Body of pancreas (tissue), 4 donors: ENCODE results near the gene NR2F6. TPM values are rescaled to one million over a fixed set of nuclear protein-coding genes. Genes with fewer than 3 reads are reported as not detected.
A peak's percentile ranks its signal among the peaks of the same experiment; 100 is the strongest.

Source experiments
- ATAC-seq: fragments of 150-250 bp; one replicate; pipeline ENCODE4 v1.9.1; 2016
- DNase-seq, 4 donors: peaks; one replicate each; pipeline ENCODE4 v3.0.0-alpha.2; 2019
- H3K27ac ChIP-seq, 4 donors: fragments of 200-600 bp; sonication (generic); 1 replicate in 3 of 4; 2 replicates in 1 of 4; pipeline versions ENCODE4 v1.5.1 to v1.6.1; 2016 to 2019; ENCODE audit warnings: mild to moderate bottlenecking in 1 of 4, mixed read lengths in 1 of 4, moderate library complexity in 1 of 4
- H3K27me3 ChIP-seq, 2 donors: fragments of 200-600 bp; sonication (generic); one replicate each; pipeline ENCODE4 v1.6.0; 2016; ENCODE audit warnings: mild to moderate bottlenecking in 1 of 2
- H3K36me3 ChIP-seq, 2 donors: fragments of 200-600 bp; sonication (generic); replicated peaks in 1 of 2; 2 replicates each; pipeline ENCODE4 v1.5.1; 2016; ENCODE audit warnings: low read depth in 2 of 2; ENCODE audit not compliant: insufficient read depth in 1 of 2
- H3K4me1 ChIP-seq: fragments of 200-600 bp; sonication (generic); one replicate; pipeline ENCODE4 v1.6.0; 2016
- H3K4me3 ChIP-seq, 2 donors: fragments of 200-600 bp; sonication (generic); 1 replicate in 1 of 2; 2 replicates in 1 of 2; pipeline ENCODE4 v1.5.1; 2016 to 2019
- H3K9me3 ChIP-seq, 3 donors: fragments of 200-600 bp; sonication (generic); 1 replicate in 2 of 3; 2 replicates in 1 of 3; pipeline ENCODE4 v1.5.1; 2016
- CTCF ChIP-seq, 7 experiments: fragments of 450-650 bp in 4 of 7; fragments of 200-600 bp in 3 of 7; sonication (generic) in 3 of 7; IDR thresholded peaks; one replicate each; pipeline ENCODE4 v1.5.1; 2016 to 2019; ENCODE audit warnings: antibody characterized with exemption in 7 of 7
- POLR2A ChIP-seq, 3 donors: fragments of 450-650 bp; IDR thresholded peaks; one replicate each; pipeline ENCODE4 v1.6.1; 2016; ENCODE audit warnings: antibody characterized with exemption in 3 of 3, mild to moderate bottlenecking in 2 of 3
- WGBS, 2 donors: methylation state at CpG; one replicate each; pipeline ENCODE4 v1.1.5; 2017; 5-methylcytosine and 5-hydroxymethylcytosine counted together
- intact Hi-C: fragments of 100-400 bp; cut with DNase I; formaldehyde crosslinking; loops from one replicate; pipeline ENCODE4 v1.15.1; 2023
- total RNA-seq, 2 donors: library from RNA; depleted of rRNA; stranded (reverse); fragments of >200 nt; gene quantifications; one replicate each; pipeline ENCODE4 v1.1.0, GENCODE V29; 2016

NR2F6 gene
- total RNA-seq, 2 donors from 2014 or later, result 67.6 to 83.3 TPM

DNA sequence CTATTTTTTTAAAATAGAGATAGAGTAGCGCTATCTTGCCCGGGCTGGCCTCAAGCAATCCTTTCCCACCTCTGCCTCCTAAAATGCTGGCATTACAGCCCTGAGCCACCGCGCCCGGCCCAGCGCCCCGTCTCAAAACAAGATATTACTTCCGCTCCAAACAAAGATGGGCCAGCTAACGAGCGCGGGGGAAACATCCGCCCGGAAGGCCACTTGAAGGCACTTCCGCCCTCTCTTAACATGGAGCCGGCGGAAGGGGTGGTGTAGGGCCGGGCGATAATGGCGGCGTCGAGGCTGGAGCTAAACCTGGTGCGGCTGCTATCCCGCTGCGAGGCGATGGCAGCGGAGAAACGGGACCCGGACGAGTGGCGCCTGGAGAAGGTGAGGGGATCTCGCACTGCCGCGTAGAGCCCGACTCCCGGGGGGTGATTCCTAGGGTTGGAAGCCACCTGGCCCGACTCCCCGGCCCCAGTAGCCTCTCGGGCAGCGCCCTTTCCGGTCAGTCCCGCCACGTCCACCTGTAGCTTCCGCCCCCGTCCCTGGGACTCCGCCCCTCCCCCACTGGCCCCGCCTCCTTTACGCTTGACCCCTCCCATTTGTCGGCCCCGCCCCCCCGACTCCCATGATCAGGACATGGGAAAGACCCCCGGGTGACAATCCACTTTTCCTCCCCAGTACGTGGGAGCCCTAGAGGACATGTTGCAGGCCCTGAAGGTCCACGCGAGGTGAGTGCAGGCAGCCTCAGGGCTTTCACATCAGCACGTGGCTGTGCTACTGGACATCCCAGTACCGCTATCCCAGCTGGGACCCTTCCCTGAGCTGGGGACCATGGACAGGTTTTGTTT, 30.4 kb downstream of the NR2F6 start, which contains the start of gene USE1:
Gene USE1 (plus strand): TSS at position 231 of the 845 bp plus-strand sequence. CDS start 49 bp downstream, at position 280.
- Histone ChIP-seq H3K27ac (peak within 1 kb of the TSS; percentile 84 to 98 (median 90)), H3K4me3 (peak within 1 kb of the TSS in 1 of 2 donors; percentile 59), H3K4me1 (peaks cover 24% of the 10 kb centered on the region), H3K36me3 (peaks cover 7 to 10% of the 10 kb centered on the region in 2 donors), H3K9me3 (no peaks in the 10 kb centered on the region), H3K27me3 (no peaks in the 10 kb centered on the region)
- ATAC-seq, result peak; percentile 96
- 2 to 9% methylated on average over 24 to 55 of the region's 56 CpGs for WGBS, 2 donors
- TF ChIP-seq POLR2A (IDR thresholded peaks at IDR 0.05), result peak; percentile 83 to 94 (median 88)
- TF ChIP-seq CTCF (IDR thresholded peaks at IDR 0.05), result peak in 1 of 7 experiments; percentile 20
- peak; percentile 91 to 94 (median 93) for DNase-seq
- intact Hi-C loops, result loop anchor here (10.0 kb wide), 1 partner anchor 141 kb away; the partner anchor contains the start of genes HAUS8 and MYO9B

DNA sequence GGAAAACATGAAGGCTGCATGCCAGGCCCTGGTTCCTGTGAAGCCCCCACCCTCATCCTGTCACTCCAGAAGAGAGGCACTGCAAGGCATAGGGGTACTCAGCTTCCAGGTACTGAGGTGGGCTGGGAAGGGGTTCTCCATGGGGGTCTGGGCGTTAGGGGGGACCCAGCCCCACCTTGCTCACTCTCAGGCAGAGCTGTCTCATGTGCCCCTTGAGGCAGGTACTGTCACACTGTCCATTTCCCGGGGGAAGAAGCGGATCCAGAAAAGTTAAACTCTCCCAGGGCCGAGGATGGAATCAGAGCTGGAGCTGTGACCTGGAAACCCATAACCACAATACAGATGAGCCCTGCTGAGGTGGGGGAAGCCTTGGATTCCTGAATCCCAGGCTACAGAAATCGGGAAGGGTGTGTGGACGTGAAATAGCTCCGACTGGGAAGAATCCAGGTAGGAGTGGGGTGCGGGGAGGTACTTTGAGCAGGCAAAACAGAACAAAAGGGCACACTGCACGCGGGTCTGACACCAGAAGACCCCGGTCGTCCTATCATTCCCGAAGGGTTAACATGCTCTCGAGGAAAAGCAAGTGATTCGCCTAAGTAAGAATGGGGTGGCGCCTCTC, 31.1 kb downstream of the NR2F6 start:
- intact Hi-C loops, result loop anchor here (10.0 kb wide), 1 partner anchor 140 kb away; the partner anchor contains the start of genes HAUS8 and MYO9B
- peaks cover 7 to 10% of the 10 kb centered on the region in 2 donors for H3K36me3 ChIP-seq
- TF ChIP-seq POLR2A (IDR thresholded peaks at IDR 0.05), result no peak
- TF ChIP-seq CTCF (IDR thresholded peaks at IDR 0.05), result no peak

DNA sequence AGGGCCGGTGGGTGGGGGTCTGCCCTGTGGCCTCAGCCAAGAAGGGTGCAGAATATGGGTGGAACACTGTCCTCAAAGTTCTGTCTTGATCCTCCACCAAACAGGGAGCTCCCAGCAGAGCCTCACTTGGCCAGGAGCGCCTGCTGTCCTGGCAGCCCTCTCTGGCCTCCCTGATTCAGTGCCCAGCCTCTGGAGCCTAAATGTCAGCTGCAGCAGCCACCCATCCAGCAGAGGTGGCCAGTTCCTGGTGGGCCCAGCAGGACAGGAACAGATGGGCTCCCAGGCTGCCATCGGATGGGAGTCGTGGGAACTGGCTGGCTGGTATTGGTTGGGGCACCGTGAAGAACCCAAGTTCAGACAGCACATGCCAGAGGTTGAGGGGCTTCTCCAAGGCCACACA, 32.4 kb downstream of the NR2F6 start:
- no peak for ATAC-seq
- no peaks in the 10 kb centered on the region for H3K9me3 ChIP-seq
- peaks cover 7 to 10% of the 10 kb centered on the region in 2 donors for H3K36me3 ChIP-seq
- TF ChIP-seq CTCF (IDR thresholded peaks at IDR 0.05) (no peak), POLR2A (IDR thresholded peaks at IDR 0.05) (no peak)
- no peak overlapping the region for H3K4me3 ChIP-seq
- H3K27me3 ChIP-seq, result no peaks in the 10 kb centered on the region
- 79 to 91% methylated on average over 3 to 5 of the region's 5 CpGs for WGBS, 2 donors
- DNase-seq, result no peak
- peaks cover 19% of the 10 kb centered on the region for H3K4me1 ChIP-seq
- intact Hi-C loops, result loop anchor here (10.0 kb wide), 1 partner anchor 139 kb away; the partner anchor contains the start of genes HAUS8 and MYO9B
- no peak overlapping the region for H3K27ac ChIP-seq

More for the DNA sequence above, 31.1 kb downstream of the NR2F6 start:
- no peaks in the 10 kb centered on the region for H3K9me3 ChIP-seq
- no peak for ATAC-seq
- DNase-seq, result no peak
- H3K4me3 ChIP-seq, result peak overlapping the region in 1 of 2 donors; percentile 59
- peaks cover 19% of the 10 kb centered on the region for H3K4me1 ChIP-seq
- WGBS, 2 donors, result 25 to 28% methylated on average over 16 of the region's 16 CpGs
- no peaks in the 10 kb centered on the region for H3K27me3 ChIP-seq
- peak overlapping the region; percentile 84 to 98 (median 90) for H3K27ac ChIP-seq

DNA sequence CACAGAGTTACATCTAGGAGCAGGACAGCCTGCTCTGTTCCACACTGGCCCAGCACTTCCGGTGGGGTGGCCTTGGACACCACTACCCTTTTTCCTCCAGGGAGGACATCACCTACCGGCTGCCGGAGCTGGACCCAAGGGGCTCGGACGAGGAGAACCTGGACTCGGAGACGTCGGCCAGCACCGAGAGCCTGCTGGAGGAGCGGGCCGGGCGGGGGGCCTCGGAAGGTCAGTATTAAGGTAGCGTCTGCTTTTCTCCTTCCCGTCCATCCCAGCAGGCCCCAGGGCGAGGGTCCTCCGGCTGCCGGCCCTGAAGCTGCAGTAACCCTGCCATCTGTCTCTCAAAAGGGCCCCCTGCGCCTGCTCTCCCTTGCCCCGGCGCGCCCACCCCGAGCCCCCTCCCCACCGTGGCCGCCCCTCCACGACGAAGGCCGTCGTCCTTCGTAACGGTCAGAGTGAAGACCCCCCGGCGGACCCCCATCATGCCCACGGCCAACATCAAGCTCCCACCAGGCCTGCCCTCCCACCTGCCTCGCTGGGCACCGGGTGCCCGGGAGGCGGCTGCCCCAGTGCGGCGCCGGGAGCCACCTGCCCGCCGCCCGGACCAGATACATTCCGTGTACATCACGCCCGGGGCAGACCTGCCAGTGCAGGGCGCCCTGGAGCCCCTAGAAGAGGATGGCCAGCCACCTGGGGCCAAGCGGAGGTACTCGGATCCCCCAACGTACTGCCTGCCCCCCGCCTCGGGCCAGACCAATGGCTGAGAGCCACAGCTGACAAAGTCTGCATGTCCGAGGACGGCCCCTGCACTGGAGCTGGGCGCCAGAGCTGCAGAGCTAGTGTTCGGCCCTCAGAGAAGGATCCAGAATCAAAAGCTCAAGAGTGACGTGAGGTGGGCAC, 33.9 kb downstream of the NR2F6 start:
- intact Hi-C loops, result loop anchor here (10.0 kb wide), 1 partner anchor 137 kb away; the partner anchor contains the start of genes HAUS8 and MYO9B
- Histone ChIP-seq H3K27ac (no peak overlapping the region), H3K27me3 (no peaks in the 10 kb centered on the region), H3K9me3 (no peaks in the 10 kb centered on the region), H3K4me3 (no peak overlapping the region), H3K4me1 (peaks cover 19% of the 10 kb centered on the region), H3K36me3 (no peaks in the 10 kb centered on the region)
- TF ChIP-seq POLR2A (IDR thresholded peaks at IDR 0.05) (no peak), CTCF (IDR thresholded peaks at IDR 0.05) (no peak)
- ATAC-seq (no peak), DNase-seq (no peak)
- 88 to 92% methylated on average over 13 to 40 of the region's 58 CpGs for WGBS, 2 donors
